Endothelial cell of hepatic sinusoid (primary cell): ENCODE data around the gene RARA.

Source experiments
- in situ Hi-C: cut with HindIII; loops from 2 replicates; pipeline ENCODE4 v1.10.0; 2017; ENCODE audit warnings: low sequenced_read_pairs

The RARA gene

GRCh38 chr17:40341808-40342503 is 33.0 kb downstream of the RARA start:
- in situ Hi-C loops = no loop called here

- in situ Hi-C loops = no loop called here
Measured at GRCh38 chr17:40342504-40343218, 33.7 kb downstream of the RARA start.

GRCh38 chr17:40343219-40344119 is 34.5 kb downstream of the RARA start:
- in situ Hi-C loops = no loop called here

GRCh38 chr17:40344421-40345160 is 35.6 kb downstream of the RARA start:
- in situ Hi-C loops = no loop called here

GRCh38 chr17:40345161-40345993 is 36.4 kb downstream of the RARA start:
- in situ Hi-C loops = no loop called here

GRCh38 chr17:40345994-40346764 is 37.2 kb downstream of the RARA start:
- in situ Hi-C loops = no loop called here

GRCh38 chr17:40346765-40347158 is 37.8 kb downstream of the RARA start:
- in situ Hi-C loops = no loop called here

- in situ Hi-C loops = no loop called here
Measured at GRCh38 chr17:40347319-40348135, 38.5 kb downstream of the RARA start.

- in situ Hi-C loops = no loop called here
Measured at GRCh38 chr17:40348136-40348504, 39.1 kb downstream of the RARA start.

- in situ Hi-C loops = no loop called here
Measured at GRCh38 chr17:40348562-40349476, 39.8 kb downstream of the RARA start.

- in situ Hi-C loops = no loop called here
Measured at GRCh38 chr17:40349477-40349894, 40.5 kb downstream of the RARA start.

GRCh38 chr17:40349895-40350688 is 41.1 kb downstream of the RARA start:
- in situ Hi-C loops = no loop called here

- in situ Hi-C loops = no loop called here
Measured at GRCh38 chr17:40350689-40351358, 41.8 kb downstream of the RARA start.

- in situ Hi-C loops = no loop called here
Measured at GRCh38 chr17:40351359-40352236, 42.6 kb downstream of the RARA start.

GRCh38 chr17:40352237-40352778 is 43.3 kb downstream of the RARA start:
- in situ Hi-C loops = no loop called here
